Measurements from ENCODE around the gene MYPOP.
A peak's percentile ranks its signal among the peaks of the same experiment; 100 is the strongest.
"Not testable (repeated sequence)": the region's sequence is repeated elsewhere in the genome, so short reads cannot be mapped to it uniquely, and the experiment has no call there.

The MYPOP gene

DNA sequence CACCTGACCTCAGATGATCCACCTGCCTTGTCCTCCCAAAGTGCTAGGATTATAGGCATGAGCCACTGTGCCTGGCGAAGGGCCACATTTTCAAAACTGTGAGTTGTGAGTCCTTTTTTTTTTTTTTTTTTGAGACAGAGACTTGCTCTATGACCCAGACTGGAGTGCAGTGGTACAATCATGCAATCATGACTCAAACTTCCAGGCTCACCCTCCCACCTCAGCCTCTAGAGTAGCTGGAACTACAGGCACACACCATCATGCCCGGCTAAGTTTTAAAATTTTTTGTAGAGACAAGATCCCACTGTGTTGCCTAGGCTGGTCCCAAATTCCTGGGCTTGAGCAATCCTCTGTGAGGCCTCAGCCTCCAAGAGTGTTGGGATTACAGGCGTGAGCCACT, 3.8 kb upstream of the MYPOP start:
- no peak for DNase-seq (ENCODE audit: low read depth in 2 of 2)

DNA sequence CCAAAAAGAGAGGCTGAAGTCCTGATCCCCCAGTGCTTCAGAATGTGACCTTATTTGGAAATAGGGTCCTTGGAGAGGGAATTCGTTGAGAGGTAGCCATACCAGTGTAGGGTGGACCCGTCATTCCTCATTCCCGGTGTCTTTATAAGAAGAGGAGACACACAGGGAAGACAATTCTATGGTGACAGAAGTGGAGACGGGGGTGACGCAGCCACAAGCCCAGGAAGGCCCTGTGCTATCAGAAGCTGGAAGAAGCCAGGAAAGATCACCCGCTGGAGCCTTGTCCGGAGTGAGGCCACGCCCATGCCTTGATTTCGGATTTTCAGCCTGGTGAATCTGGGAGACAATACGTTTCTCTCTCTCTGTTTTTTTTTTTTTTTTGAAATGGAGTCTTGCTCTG, 2.6 kb upstream of the MYPOP start:
- no peak for DNase-seq (ENCODE audit: low read depth in 2 of 2)

DNA sequence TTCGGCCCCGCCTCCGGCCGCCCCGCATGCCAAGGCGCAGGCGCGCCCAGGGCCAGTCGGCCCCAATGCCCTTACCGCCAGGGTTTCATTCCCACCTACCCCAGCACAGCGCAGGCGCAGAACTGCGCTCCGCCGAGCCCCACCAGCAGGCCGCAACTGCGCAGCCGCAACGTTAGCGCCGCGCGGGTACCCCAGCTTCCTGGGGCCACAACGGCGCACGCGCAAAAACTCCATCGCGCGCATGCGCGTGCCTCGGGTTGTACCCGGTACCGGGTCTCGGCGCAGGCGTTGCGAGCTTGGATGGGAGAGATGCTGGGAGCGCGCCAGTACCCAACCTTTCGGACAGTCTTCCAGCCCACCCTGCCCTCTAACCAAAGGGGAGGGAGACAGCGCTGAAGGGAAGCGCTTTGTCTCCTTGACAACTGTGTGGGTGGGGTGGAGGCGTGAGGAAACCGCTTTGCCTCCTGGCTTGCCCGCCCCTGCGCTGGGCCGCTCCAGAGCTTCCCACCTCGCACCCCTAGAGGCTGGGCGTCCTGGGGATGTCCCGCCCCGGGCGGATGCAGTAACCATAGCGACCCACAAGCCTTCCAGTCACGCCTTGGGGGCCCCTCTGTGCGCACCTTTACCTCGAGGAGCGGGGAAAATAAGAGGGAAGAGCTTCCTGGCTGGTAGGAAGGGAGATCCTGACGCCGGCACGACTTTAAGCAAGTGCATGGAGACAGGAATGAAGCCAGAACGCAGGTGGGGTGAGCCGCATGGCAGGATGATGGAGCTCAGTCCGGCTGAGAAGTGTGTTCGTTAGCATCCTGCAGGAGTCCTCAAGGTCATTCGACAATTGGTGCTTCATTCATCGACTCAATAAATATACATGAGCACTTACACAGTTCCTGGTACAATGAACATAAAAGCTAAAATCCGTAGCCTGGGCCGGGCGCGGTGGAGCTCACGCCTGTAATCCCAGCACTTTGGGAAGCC, 525 bp upstream of the MYPOP start:
- peak; percentile 99 for DNase-seq (ENCODE audit: low read depth in 2 of 2)

DNA sequence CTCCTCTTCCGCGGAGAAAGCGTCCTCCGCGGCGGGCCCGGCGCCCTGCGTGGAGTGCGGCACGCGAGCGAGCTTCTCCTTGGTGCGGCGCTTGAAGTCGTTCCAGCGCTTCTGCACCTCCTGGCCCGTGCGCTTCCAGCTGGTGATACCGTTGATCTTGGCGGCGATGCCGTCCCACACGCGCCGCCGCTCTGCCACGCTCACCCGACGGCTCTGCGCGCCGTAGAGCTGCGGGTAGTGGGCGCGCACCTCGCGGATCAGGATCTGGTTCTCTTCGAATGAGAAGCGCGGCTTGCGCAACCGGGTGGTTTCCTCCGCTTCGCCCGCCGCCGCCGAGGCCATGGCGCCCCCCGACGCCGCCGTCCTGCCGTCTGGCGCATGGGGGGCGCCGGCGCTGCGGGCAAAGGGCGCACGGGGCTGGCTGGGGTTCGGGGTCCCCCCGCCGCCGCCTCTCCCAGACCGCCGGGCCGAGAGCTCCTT, 941 bp downstream of the MYPOP start:
- no peak for DNase-seq (ENCODE audit: low read depth in 2 of 2)

DNA sequence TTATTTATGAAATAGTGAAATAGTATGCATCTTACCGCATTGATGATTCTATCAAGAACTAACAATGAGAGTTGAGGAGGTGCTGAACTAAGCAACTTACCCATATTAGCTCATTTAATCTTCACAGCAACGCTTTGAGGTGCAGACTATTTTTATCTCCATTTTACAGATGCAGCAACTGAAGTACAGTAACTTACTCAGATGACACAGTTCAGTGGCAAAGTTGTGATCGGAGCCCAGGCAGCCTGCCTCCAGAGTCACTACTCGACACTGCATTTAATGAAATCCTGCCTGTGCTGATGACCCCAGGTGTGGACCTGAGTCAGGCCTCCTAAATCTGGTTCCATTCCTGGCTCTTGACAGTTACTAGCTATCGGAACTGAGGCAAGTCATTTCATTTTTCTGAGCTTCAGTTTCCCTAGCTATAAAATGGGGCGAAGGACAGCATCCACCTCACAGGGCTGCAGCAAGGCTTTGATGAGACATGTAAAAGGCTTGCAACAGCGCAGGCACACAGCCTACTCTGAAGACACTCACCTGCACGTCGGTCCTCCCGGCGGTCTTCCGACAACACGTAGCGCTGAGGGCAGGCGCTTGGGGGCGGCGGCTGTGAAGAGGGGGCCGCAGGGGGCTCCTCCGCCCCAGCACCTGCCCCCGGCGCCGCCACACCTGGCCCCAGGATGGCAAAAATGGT, 1.5 kb downstream of the MYPOP start:
- DNase-seq (ENCODE audit: low read depth in 2 of 2), result no peak

DNA sequence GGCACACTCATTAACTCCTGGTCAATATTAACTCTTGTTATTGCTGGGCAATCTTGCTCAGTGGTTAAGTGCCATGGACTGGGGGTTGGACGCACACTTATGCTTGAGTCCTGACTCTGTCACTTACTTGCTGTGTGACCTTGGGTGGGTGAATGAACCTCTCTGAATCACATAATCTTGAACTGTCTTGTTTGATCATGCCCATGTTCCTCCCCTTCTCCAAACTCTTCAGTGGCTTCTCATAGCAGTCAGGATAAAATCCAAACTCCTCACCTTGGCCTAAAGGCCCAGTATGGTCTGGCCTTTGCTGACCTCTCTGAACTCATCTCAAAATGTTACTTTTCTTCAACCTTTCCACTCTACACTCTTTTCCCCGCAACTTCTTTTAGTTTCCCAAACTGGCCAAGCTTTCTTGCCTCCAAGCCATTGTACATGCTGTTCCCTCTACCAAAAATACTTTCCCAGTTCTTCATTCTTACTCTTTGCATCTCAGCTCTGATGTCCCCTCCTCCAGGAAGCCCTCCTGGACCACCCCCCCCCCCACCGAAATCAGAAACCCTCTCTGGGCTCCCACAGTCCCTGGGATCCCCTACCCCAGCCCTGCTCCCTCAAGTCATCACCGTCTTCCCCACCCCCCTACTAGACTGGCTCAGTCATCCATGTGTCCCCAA, 2.4 kb downstream of the MYPOP start:
- DNase-seq (ENCODE audit: low read depth in 2 of 2), result no peak

DNA sequence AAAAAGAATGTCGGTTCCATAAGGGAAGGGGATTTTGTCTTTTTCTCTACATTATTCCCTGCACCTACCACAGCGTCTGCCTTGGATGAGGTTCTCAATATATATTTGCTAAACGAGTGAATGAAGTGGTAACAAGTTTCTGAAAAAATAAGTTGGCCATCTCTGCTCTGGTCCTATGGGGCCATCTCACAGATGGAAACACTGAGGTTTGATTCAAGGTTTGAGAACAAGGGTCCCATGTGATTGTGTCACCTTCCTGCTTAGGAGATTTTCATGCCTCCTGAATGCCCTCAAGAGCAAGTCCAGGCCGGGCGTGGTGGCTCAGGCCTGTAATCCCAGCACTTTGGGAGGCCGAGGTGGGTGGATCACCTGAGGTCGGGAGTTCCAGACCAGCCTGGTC, 3.2 kb downstream of the MYPOP start:
- DNase-seq (ENCODE audit: low read depth in 2 of 2), result no peak

DNA sequence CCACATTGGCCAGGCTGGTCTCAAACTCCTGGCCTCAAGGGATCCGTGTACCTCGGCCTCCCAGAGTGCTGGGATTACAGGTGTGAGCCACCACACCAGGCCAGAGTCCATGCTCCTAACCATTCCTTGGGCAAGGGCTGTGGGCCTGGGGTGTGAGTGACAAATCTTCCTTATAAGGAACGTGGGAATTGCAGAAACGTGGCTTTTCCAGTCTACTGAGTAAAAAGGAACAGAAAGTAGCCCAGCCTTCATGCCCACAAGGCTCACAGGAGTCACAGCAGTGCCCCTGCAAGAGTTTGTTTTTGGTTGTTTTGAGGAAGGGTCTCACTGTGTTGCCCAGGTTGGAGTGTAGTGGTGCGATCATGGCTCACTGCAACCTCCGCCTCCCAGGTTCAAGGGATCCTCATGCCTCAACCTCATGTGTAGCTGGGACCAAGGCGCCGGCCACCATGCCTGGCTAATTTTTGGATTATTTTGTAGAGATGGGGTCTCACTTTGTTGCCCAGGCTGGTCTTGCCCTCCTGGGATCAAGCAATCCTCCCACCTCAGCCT, 5.1 kb downstream of the MYPOP start:
- DNase-seq (ENCODE audit: low read depth in 2 of 2), result no peak

DNA sequence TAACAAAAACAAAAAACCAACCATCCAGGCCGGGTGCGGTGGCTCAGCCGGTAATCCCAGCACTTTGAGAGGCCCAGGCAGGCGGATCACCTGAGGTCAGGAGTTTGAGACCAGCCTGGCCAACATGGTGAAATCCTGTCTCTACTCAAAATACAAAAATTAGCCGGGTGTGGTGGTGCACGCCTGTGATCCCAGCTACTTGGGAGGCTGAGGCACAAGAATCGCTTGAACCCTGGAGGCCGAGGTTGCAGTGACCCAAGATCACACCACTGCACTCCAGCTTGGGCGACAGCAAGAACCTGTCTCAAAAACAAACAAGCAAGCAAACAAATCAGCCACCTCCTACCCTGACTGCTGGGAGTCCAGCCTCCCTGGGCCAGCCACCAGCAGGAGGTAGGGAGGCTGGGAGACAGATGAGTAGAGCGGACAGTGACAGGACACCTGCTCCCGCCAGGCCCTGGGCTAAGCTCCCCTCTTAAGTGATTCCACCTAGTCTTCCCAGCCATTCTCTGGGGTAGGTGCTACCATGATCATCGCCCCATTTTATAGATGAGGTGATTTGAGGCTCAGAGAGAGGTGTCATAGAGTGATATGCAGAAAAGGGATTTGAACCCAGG, 6.3 kb downstream of the MYPOP start:
- not testable (repeated sequence) for DNase-seq (ENCODE audit: low read depth in 2 of 2)

DNA sequence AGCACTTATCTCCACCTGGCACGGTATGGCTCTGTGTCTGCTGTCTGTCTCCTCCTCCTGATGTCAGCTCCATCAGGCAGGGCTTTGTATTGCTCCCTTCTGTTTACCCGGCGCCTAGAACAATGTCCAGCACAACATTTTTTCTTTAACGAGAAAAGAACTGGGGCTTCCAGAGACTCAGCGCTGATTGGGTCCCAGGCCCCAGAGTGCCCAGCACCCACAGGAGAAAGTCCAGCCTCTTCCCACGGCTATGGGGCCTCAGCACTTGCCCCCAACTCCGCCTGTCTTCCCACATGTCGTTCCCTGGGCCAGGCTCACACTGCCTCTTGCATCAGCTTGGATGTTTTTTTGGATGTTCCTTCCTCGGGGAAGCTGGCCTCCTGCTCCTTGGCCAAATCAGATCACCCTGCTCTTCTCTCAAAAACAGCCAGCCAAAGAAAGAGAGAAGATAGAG, 6.9 kb downstream of the MYPOP start:
- DNase-seq (ENCODE audit: low read depth in 2 of 2), result no peak

DNA sequence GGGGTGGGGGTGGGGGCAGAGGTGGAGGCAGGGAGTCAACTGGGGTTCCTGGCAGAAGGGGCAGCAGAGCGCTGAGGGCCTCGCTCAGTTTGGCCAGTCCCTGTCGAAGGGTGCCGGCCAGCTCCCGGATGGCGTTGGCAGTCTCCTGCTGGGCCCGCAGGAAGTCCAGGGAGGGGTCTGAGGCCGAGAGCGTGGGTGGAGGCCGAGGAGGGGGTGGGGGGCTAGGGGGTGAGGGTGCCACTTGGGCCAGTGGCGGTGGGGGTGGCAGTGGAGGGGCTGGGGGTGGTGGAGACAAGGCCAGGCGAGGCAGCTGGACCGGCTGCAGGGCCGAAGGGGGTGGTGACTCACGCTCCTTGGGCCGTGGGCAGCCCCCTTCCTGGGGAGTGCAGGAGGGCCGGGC, 11.5 kb downstream of the MYPOP start:
- no peak for DNase-seq (ENCODE audit: low read depth in 2 of 2)

DNA sequence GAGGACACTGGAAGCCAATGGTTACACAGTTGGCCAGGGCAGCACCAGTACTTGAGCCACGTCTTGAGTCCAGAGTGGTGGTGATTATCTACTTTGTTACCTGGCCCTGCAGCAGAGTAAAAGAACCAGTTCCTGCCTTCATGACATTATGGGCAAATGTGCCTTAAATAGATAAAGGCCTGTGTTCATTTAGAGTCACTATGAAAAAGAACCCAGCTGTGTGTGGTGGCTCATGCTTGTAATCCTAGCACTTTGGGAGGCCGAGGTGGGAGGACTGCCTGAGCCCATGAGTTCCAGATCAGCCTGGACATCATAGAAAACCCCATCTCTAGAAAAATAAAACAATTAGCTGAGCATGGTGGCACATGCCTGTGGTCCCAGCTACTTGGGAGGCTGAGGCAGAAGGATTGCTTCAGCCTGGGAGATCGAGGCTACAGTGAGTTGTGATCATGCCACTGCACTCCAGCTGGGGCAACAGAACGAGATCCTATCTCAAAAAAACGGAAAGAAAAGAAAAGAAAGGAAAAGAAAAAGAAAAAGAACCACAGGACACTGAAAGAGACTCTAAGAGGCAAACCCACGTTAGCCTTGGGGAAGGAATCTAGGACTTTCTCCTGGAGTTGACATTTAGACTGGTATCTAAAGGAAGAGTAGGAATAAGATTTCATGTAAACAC, 13.1 kb downstream of the MYPOP start:
- DNase-seq (ENCODE audit: low read depth in 2 of 2), result no peak

DNA sequence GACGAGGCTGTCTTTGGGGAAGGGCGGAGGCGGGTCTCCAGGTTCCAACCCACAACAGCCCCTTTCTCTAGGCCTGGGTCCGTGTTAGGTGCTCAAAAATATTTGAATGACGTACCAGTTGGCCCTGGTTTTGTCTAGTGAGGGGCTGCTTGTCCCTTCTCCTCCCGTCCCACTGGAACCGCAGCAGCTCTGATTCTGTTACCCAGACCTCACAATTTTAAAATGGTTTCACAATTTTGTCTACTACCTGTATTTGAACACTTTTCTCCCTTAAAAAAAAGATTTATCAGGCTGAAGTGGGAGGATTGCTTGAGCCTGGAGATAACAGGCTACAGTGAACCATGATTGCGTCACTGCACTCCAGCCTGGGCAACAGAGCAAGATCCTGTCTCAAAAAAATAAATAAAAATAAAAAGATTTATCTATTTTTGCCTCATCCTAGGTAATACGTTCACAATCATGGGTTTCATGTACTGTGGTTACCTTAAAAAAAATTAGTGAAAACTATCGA, 15.2 kb downstream of the MYPOP start:
- DNase-seq (ENCODE audit: low read depth in 2 of 2), result no peak

DNA sequence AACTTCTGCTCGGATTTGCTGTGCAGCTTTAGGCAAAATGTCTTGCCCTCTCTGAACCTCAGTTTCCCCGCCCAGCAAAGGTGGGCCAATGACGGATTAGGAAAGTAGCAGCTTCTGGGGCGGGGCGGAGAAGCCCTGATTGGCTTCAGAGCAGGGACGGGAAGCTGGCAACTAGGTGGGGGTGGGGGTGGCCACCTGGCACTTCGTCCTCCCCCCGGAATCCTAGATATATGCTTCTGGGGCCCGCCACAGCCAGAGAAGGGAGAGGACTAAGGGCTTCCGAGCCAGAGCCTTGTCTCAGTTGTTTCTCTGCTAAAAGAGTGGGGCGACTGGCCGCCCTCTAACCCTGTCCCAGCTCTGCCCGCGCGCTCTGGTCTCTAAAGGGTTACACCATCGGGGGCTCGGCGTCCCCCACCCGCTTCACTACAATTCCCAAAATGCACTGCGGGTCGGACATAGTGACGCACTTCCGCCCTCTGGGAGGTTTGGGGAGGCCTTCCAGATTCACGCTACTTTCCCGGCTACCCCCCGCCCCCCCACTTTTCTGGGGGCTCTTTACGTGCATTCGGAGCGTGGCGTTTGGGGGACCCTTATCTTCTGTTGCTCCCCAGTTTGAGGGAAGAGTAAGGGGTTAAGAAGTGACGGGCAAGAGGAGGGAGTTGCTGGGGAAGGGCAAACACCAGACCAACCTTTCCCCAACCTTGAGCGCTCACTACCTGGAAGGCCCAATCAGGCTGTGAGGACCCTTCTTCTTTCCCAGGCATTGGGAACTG, 15.8 kb downstream of the MYPOP start:
- peak; percentile 78 to 81 for DNase-seq (ENCODE audit: low read depth in 2 of 2)

DNA sequence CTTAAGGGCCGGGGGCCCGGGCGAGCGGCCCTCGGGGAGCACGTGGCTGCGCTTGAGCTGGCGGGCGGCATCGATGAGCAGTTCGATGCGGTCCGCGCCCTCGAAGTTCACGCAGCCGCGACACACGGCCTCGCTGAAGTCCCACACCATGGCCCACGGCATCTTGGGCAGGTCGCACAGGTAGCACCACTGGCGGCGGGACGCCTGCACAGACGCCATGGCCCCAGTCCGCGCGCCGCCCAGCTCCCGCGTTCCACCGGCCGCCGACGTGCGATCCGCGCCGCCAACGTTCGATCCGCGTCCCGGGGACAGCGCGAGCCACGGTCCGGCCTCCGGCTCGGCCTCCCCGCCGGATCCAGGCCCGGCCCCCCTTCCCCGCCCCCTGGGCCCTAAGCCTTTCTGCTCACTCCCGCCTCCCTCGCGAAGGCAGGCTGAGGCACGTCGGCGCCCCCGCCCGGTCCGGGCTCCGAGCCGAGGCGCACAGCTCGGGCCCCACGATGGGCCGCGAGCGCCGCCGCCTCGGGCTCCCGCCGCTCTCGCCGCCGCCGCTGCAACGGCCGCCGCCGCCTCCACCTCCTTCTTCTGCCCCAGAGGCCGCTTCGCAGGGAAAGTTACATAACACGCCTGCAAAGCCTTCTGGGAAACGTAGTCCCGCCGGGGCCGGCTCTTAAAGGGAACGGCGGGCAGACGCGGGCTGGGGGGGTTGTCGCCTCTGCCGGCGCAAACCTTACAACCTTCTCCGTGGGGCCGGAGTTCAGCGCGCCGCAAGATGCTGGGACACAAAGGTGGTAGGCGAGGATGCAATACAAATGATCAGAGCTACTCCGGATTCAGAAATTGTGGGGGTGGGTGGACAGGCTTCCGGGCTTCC, 16.6 kb downstream of the MYPOP start, which contains the start of gene IRF2BP1:
IRF2BP1 (minus strand) TSS at position 586 of the 871 bp plus-strand sequence; CDS start at position 219, 367 bp downstream.
- peak; percentile 74 to 75 for DNase-seq (ENCODE audit: low read depth in 2 of 2)

DNA sequence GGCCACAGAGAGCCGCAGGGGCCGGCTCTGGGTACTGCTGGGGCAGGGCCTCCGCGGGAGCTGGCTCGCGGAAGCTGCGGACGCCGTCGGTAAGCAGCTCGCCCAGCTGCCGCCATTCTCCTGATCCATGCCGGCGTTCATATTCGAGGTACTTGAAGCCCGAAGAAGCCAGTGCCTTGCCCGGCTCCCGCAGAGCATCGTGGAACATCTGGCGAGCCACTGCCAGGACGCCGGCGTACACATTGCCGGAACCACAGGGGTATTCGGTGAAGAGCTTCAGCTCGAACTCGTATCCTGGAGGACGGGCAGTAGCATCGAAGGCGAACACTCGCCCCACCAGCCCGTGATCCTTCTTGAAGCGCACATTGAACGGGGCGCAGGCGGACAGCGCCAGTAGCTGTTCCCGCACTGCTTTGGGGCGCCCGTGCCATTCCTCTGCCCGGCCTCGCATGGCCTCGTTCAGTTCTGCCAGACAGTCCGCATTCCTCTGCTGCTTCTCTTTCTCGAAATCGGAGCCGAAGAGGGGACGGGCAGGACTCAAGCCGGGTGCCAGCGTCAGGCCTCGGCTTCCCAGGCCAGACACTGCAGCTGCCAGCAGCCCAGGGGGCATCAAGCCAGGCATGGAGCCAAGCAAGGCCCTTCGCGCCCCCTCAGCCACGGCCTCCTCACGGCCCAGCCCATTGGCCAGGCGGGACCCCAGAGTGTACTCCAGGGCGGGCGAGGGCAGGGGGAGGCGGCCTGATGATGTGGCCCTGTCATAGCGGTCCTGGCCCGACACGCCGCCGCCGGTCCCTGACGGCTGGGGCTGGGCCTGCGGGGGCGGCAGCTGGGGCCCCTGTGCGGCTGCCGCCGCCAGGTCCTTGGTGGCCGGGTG, 17.5 kb downstream of the MYPOP start:
- DNase-seq (ENCODE audit: low read depth in 2 of 2), result no peak

DNA sequence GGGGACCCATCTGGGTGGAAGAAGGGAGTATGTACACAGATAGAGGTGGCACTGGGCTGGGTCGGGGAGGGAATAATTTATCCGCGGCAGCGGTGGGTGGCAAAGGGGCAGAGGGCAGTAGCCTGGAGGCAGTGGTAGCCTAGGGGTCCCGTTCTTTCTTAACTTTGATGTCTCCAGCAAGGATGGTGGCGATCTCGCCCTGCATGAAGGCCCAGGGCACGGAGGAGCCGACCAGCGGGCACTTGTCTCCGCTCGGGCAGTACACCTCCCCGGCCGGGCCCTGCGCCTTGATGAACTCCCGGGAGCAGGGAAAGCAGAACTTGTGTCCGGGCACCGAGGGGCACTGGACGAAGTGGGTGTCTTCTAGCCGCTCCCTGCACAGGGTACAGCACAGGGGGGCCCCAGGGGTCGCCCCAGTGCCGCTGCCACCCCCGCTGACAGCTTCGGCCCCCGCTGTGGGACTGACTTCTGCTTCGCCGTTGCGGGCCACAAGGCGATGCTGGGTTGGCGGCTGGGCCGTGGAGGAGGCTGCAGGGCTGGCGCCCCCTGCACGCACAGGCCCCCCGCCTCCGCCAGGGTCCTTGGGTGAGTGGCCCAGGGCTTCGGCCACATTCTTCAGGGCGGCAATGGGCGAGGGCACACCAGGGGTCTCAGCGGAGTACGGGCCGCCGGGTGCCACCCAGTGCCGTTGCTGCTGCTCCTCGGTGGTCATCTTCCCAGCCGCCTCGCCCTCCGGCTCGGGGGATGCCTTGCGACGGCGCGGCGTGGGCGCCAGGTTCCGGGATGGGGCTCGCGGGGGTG, 18.3 kb downstream of the MYPOP start:
- no peak for DNase-seq (ENCODE audit: low read depth in 2 of 2)
